Kidney epithelial cell (primary cell): ENCODE results near the gene KSR2. TPM values are rescaled to one million over a fixed set of nuclear protein-coding genes. Genes with fewer than 3 reads are reported as not detected.

Experiments used
- DNase-seq: peaks from one replicate; pipeline ENCODE4 v3.0.0-alpha.2; 2010; ENCODE audit warnings: low read depth
- H3K27me3 ChIP-seq: 2 replicates; pipeline ENCODE4 v1.6.0; 2011; ENCODE audit warnings: low read length; ENCODE audit not compliant: control insufficient read depth, insufficient read depth
- H3K36me3 ChIP-seq: 2 replicates; pipeline ENCODE4 v1.5.1; 2011; ENCODE audit warnings: low read length; ENCODE audit not compliant: control insufficient read depth, insufficient read depth
- H3K4me3 ChIP-seq: 2 replicates; pipeline ENCODE4 v1.5.1; 2011; ENCODE audit warnings: low read depth, mild to moderate bottlenecking, control low read depth, low read length
- total RNA-seq: library from RNA; depleted of rRNA; stranded (reverse); fragments of >200 nt; gene quantifications from 2 replicates; pipeline ENCODE4 v1.2.3, GENCODE V29; 2015
- TF ChIP-seq, protein P1 (sequence below): IDR thresholded peaks from 2 replicates; pipeline ENCODE4 v1.5.1; 2011; ENCODE audit warnings: mild to moderate bottlenecking, moderate library complexity, low read length, control low read depth, inconsistent platforms; ENCODE audit not compliant: insufficient read depth, poor library complexity, severe bottlenecking

The KSR2 gene
- total RNA-seq, 1 donor from 2014 or later, result 0.29 TPM

DNA sequence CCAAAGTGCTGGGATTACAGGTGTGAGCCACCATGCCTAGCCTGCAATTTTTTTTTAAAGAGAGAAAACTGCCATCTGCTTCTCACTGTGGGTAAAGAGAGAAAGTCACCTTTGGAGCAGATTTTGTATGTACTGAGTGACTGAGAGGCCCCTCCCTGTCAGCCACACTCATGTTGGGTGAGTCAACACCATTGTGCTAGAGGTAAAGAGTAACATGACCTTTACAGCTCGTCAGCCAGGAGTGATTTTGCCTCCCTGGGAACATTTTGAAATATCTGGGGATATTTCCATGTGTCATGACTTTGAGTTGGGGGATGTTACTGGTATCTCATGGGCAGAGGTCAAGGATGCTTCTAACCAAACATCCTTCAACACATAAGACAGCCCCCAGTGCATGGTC lies 115.2 kb downstream of the KSR2 start:
- Histone ChIP-seq H3K27me3 (no peaks in the 10 kb centered on the region), H3K4me3 (no peak overlapping the region), H3K36me3 (no peaks in the 10 kb centered on the region)
- DNase-seq, result peak; percentile 74
- TF ChIP-seq, protein P1, sequence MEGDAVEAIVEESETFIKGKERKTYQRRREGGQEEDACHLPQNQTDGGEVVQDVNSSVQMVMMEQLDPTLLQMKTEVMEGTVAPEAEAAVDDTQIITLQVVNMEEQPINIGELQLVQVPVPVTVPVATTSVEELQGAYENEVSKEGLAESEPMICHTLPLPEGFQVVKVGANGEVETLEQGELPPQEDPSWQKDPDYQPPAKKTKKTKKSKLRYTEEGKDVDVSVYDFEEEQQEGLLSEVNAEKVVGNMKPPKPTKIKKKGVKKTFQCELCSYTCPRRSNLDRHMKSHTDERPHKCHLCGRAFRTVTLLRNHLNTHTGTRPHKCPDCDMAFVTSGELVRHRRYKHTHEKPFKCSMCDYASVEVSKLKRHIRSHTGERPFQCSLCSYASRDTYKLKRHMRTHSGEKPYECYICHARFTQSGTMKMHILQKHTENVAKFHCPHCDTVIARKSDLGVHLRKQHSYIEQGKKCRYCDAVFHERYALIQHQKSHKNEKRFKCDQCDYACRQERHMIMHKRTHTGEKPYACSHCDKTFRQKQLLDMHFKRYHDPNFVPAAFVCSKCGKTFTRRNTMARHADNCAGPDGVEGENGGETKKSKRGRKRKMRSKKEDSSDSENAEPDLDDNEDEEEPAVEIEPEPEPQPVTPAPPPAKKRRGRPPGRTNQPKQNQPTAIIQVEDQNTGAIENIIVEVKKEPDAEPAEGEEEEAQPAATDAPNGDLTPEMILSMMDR, result no peak

DNA sequence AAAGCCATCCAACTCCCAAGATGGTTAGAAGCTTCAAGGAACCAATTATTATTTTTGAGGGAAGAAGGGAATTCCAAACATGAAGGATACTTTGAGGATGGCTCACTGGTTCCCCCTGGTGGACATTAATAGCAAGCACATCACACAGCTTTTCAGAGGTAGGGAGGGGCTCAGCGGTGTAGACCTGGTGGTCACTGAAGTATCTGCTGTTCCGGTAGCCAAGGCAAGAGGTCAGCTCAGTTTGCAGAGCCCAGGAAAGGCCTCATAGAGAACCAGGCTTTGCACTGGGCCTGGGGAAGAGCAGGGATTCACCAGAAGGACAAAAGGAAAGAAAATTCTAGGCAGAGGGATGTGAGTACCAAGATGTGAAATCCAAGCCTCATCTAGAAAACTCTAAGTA lies 118.7 kb downstream of the KSR2 start:
- Histone ChIP-seq H3K27me3 (peaks cover 7% of the 10 kb centered on the region), H3K4me3 (no peak overlapping the region), H3K36me3 (no peaks in the 10 kb centered on the region)
- no peak for DNase-seq
- TF ChIP-seq, protein P1, result peak; percentile 91

DNA sequence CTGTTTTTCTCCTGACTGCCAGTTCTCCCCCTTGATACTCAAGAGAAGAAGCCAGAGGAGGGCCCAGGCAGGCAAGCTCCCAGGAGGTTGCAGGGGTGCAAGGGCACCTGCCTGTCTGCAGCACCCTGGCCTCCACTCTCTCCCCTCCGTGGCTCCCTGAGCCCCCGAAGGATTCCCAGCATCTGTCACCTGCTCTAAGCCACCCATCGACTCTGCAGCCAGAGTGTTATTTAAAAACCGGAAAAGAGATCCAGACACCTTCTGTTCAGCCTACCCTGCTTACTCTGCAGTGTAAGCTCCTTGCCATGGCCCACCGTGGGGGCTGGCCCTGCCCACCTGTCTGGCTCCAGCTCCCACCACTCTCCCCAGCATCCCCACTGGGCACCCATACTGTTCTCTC lies 121.4 kb downstream of the KSR2 start:
- TF ChIP-seq, protein P1, result no peak
- Histone ChIP-seq H3K27me3 (peaks cover 7% of the 10 kb centered on the region), H3K4me3 (no peak overlapping the region), H3K36me3 (no peaks in the 10 kb centered on the region)
- DNase-seq, result no peak

DNA sequence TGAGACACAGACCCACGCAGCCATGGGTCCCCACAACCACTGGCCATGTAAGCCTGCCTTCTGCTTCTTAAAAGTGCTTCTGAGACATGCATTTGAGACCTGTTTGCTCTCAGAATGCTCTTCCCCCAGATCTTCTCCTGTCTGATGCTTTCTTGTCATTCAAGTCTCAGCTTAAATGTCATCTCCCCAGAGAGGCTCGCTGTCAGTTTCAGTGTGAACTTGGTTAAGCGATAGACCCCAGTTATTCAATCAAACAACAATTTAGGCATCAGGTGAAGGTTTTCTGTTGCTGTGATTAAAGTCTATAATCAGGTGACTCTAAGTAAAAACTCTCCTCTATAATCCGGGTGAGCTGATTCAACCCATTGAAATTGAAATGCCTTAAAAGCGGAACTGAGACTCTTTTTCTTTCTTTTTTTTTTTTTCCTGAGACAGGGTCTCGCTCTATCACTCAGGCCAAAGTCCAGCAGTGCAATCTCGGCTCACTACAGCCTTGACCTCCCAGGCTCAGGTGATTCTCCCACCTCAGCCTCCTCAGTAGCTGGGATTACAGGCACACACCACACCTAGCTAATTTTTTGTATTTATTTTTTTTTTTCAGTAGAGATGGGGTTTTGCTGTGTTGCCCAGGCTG lies 123.4 kb downstream of the KSR2 start:
- DNase-seq, result no peak
- no peaks in the 10 kb centered on the region for H3K36me3 ChIP-seq

DNA sequence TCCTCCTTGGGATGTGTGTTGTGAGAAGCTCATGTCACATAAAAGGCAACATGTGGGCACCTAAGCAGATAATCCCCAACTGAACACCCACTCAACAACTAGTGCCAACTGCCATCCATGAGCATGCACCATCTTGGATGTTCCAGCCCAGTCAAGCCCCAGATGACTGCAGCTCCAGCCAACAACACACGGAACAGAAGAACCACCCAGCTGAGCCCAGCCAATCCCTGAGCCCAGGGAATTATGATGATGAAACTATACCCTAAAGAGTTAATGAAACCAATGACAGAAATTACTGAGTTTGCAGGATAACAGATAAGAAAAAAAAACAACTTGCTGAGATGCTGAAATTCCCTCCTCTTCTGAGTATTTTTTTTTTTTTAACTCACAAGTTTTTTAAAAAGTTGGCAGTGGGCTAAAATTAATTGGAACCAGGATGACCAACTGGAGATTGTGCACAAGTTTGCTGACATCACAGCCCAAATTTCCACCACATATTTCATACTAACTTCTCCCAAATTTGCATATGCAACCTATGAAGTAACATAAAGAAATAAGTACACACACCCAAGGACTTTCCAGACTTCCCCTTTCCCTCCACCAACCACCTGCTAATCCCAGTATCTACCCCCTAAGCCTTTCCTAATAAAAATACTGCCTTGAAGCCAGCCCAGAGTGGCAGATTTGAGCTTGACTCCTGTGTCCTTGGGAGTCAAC lies 124.5 kb downstream of the KSR2 start:
- H3K36me3 ChIP-seq, result no peaks in the 10 kb centered on the region
- DNase-seq, result no peak
- TF ChIP-seq, protein P1, result no peak
- H3K27me3 ChIP-seq, result peaks cover 7% of the 10 kb centered on the region
- H3K4me3 ChIP-seq, result no peak overlapping the region

More for the DNA sequence above, 123.4 kb downstream of the KSR2 start:
- Histone ChIP-seq H3K27me3 (peaks cover 7% of the 10 kb centered on the region), H3K4me3 (no peak overlapping the region)
- TF ChIP-seq, protein P1, result no peak

DNA sequence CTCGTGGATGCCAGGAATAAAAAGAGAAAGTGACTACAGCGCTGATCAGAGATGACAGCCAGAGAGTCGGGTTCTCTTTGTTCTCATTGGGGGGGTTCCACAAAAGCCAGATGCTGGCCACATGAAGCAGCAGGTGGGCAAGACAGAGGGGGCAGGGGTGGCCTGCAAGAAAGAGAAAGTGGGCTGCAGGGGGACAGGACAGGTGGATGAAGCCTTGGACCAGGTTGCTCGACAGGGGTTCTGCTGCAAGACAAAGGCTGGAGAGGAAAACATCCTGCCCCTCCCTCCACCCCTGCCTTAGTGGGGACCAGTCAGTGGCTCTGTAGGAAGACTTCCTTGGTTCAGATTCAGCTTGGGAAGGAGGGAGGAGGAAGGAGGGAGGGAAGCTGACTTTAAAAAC lies 126.2 kb downstream of the KSR2 start:
- Histone ChIP-seq H3K36me3 (no peaks in the 10 kb centered on the region), H3K4me3 (no peak overlapping the region), H3K27me3 (peaks cover 5% of the 10 kb centered on the region)
- DNase-seq, result no peak
- TF ChIP-seq, protein P1, result no peak
